Smooth muscle cell (in vitro differentiated cells): ENCODE measurements around the gene FAM167B. TPM values are rescaled to one million over a fixed set of nuclear protein-coding genes. Genes with fewer than 3 reads are reported as not detected.

Source experiments
- DNase-seq: peaks from one replicate; lab custom pipeline; 2025; ENCODE audit not compliant: unreplicated experiment; lab: John Stamatoyannopoulos, UW
- H2AFZ ChIP-seq: fragments of 200-600 bp; sonication (generic); 2 replicates; pipeline ENCODE4 v1.6.0; 2016; ENCODE audit warnings: antibody characterized with exemption, low read depth, mild to moderate bottlenecking
- H3F3A ChIP-seq: fragments of 200-600 bp; sonication (generic); 2 replicates; pipeline ENCODE4 v1.6.0; 2017; ENCODE audit warnings: antibody characterized with exemption, low read depth
- H3K27ac ChIP-seq: fragments of 200-600 bp; sonication (generic); 2 replicates; pipeline ENCODE4 v1.5.1; 2016; ENCODE audit warnings: low read depth, mild to moderate bottlenecking
- H3K27me3 ChIP-seq: fragments of 200-600 bp; sonication (generic); 2 replicates; pipeline ENCODE4 v1.6.1; 2016; ENCODE audit warnings: low read depth, mild to moderate bottlenecking
- H3K36me3 ChIP-seq: fragments of 200-600 bp; sonication (generic); 2 replicates; pipeline ENCODE4 v1.5.1; 2016; ENCODE audit warnings: low read depth
- H3K4me1 ChIP-seq: fragments of 200-600 bp; sonication (generic); 2 replicates; pipeline ENCODE4 v1.5.1; 2016; ENCODE audit warnings: low read depth
- H3K4me2 ChIP-seq: fragments of 200-600 bp; sonication (generic); 2 replicates; pipeline ENCODE4 v1.6.0; 2016; ENCODE audit warnings: mild to moderate bottlenecking
- H3K4me3 ChIP-seq: fragments of 200-600 bp; sonication (generic); 2 replicates; pipeline ENCODE4 v1.5.1; 2016; ENCODE audit warnings: mild to moderate bottlenecking
- H3K79me2 ChIP-seq: fragments of 200-600 bp; sonication (generic); 2 replicates; pipeline ENCODE4 v1.6.0; 2016; ENCODE audit warnings: low read depth, mild to moderate bottlenecking
- H3K9ac ChIP-seq: fragments of 200-600 bp; sonication (generic); 2 replicates; pipeline ENCODE4 v1.6.0; 2016; ENCODE audit warnings: low read depth
- H3K9me3 ChIP-seq: fragments of 200-600 bp; sonication (generic); replicated peaks from 2 replicates; pipeline ENCODE4 v1.5.1; 2016; ENCODE audit warnings: low read depth
- H4K20me1 ChIP-seq: fragments of 200-600 bp; sonication (generic); 2 replicates; pipeline ENCODE4 v1.6.0; 2016; ENCODE audit warnings: low read depth
- WGBS: methylation state at CpG from one replicate; pipeline ENCODE4 v1.1.7; 2016; ENCODE audit warnings: low lambda C conversion rate; 5-methylcytosine and 5-hydroxymethylcytosine counted together
- polyA plus RNA-seq: library from polyadenylated mRNA; unstranded; fragments of >200 nt; fragmentation: Nextera tagmentation; extraction: Ambion mirVana; gene quantifications from 2 replicates; pipeline ENCODE4 v1.2.1, GENCODE V29; 2016
- total RNA-seq: library from RNA; depleted of rRNA; stranded (reverse); fragments of >200 nt; gene quantifications from 2 replicates; pipeline ENCODE4 v1.2.3, GENCODE V29; 2014
- TF ChIP-seq, protein P1 (sequence below): fragments of 200-600 bp; sonication (generic); IDR thresholded peaks from 2 replicates; pipeline ENCODE4 v1.5.1; 2017; ENCODE audit warnings: borderline replicate concordance, mild to moderate bottlenecking, antibody characterized with exemption; ENCODE audit not compliant: insufficient read depth, poor library complexity, severe bottlenecking

The FAM167B gene
- total and polyA plus RNA-seq, 2 experiments from 2014 or later: not detected

DNA sequence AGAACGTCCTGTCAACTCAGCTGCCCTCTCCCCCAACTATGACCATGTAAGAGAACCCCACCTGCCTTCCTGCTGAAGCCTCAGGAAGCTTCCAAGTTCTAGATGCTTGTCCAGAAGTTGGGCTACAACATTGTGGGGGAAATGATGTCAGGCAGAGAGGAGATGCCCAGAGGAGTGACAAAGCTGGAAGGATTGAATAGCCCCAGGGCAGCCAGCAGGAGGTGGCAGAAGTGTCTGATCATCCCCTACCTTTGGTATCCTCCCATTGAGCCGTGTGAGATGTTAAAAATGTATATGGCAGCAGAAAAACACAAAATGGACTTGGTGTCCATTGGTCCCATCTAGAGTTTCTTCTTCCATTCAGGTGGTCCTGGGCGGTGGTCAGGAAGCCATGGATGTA lies 18.3 kb upstream of the FAM167B start:
- H4K20me1 ChIP-seq: no peaks in the 10 kb centered on the region
- no peak overlapping the region for H3K27ac ChIP-seq
- H3K4me3 ChIP-seq: no peak overlapping the region
- peaks cover 7% of the 10 kb centered on the region for H3K36me3 ChIP-seq
- no peak overlapping the region for H3K9ac ChIP-seq
- TF ChIP-seq, protein P1, sequence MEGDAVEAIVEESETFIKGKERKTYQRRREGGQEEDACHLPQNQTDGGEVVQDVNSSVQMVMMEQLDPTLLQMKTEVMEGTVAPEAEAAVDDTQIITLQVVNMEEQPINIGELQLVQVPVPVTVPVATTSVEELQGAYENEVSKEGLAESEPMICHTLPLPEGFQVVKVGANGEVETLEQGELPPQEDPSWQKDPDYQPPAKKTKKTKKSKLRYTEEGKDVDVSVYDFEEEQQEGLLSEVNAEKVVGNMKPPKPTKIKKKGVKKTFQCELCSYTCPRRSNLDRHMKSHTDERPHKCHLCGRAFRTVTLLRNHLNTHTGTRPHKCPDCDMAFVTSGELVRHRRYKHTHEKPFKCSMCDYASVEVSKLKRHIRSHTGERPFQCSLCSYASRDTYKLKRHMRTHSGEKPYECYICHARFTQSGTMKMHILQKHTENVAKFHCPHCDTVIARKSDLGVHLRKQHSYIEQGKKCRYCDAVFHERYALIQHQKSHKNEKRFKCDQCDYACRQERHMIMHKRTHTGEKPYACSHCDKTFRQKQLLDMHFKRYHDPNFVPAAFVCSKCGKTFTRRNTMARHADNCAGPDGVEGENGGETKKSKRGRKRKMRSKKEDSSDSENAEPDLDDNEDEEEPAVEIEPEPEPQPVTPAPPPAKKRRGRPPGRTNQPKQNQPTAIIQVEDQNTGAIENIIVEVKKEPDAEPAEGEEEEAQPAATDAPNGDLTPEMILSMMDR: no peak
- no peaks in the 10 kb centered on the region for H3F3A ChIP-seq
- peaks cover 3% of the 10 kb centered on the region for H3K79me2 ChIP-seq
- H3K9me3 ChIP-seq: no peaks in the 10 kb centered on the region
- no peaks in the 10 kb centered on the region for H3K27me3 ChIP-seq
- DNase-seq: no peak
- H2AFZ ChIP-seq: no peak overlapping the region
- H3K4me1 ChIP-seq: no peaks in the 10 kb centered on the region
- 95% methylated on average over 3 of the region's 3 CpGs for WGBS
- no peak overlapping the region for H3K4me2 ChIP-seq

DNA sequence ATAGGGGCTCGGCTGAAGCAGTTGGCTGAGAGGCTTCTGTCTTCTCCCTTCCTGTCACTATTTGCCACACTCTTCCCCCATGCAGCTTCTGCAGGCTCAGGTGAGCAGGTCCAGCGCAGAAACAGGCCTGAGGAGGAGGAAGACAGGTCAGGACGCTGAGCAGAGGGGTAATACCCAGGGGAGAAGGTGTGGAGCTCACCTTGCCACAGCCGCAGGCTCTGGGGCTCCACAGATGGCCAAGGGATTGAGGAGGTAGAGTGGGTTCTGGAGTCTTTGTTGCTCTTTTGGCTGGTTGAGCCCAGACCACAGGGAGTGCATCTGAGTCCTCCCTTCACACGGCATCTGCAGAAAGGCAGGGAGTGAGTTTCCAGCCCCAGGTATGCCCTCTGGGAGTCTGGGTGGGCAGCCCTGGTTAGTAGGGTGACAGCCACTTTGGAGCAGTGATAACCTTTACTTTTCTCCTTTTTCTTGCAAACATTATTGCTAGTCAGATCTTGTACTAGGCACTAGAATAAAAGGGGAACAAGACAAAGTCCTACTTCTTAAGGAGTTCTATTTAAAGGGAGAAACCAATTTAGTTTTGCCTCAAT lies 15.1 kb upstream of the FAM167B start:
- Histone ChIP-seq H3K36me3 (peaks cover 7% of the 10 kb centered on the region), H4K20me1 (no peaks in the 10 kb centered on the region), H2AFZ (no peak overlapping the region), H3F3A (peaks cover 13% of the 10 kb centered on the region), H3K9me3 (no peaks in the 10 kb centered on the region), H3K79me2 (no peaks in the 10 kb centered on the region), H3K4me2 (no peak overlapping the region), H3K27me3 (no peaks in the 10 kb centered on the region), H3K4me1 (no peaks in the 10 kb centered on the region), H3K27ac (no peak overlapping the region), H3K9ac (no peak overlapping the region), H3K4me3 (no peak overlapping the region)
- TF ChIP-seq, protein P1: no peak
- 97% methylated on average over 5 of the region's 5 CpGs for WGBS
- DNase-seq: no peak

DNA sequence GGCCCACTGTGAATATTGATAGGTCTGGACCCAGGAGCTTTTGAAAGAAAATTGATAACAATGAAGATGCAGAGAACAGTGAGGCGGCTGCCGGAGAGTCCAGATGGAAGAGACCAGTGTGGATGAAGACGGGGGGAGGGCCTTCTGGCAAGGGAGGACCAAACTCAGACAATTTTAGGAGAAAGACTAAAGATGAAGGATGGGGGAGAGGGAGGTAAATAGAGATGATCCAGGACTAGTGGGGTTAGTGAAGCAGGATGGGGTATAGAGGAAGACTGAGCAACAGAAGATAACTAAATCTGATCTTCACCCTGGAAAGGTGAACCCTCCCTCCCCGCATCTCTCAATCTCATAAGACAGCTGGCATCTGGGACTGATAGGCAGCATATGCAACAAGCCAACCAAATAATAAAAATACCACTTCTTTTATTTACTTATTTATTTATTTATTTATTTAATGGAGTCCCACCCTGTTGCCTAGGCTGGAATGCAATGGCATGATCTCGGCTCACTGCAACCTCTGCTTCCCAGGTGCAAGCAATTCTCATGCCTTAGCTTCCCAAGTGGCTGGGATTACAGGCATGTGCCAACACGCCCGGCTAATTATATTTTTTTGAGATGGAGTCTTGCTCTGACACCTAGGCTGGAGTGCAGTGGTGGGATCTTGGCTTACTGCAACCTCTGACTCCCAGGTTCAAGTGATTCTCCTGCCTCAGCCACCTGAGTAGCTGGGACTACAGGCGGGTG lies 14.3 kb upstream of the FAM167B start:
- H3K36me3 ChIP-seq: peaks cover 7% of the 10 kb centered on the region
- no peaks in the 10 kb centered on the region for H3K79me2 ChIP-seq
- H3F3A ChIP-seq: peaks cover 15% of the 10 kb centered on the region
- no peaks in the 10 kb centered on the region for H3K9me3 ChIP-seq
- H3K4me1 ChIP-seq: no peaks in the 10 kb centered on the region
- DNase-seq: no peak
- H3K9ac ChIP-seq: no peak overlapping the region
- no peak overlapping the region for H3K27ac ChIP-seq
- H2AFZ ChIP-seq: no peak overlapping the region
- WGBS: 94% methylated on average over 8 of the region's 8 CpGs
- no peaks in the 10 kb centered on the region for H3K27me3 ChIP-seq
- H4K20me1 ChIP-seq: no peaks in the 10 kb centered on the region
- H3K4me2 ChIP-seq: no peak overlapping the region
- H3K4me3 ChIP-seq: no peak overlapping the region
- TF ChIP-seq, protein P1: no peak

DNA sequence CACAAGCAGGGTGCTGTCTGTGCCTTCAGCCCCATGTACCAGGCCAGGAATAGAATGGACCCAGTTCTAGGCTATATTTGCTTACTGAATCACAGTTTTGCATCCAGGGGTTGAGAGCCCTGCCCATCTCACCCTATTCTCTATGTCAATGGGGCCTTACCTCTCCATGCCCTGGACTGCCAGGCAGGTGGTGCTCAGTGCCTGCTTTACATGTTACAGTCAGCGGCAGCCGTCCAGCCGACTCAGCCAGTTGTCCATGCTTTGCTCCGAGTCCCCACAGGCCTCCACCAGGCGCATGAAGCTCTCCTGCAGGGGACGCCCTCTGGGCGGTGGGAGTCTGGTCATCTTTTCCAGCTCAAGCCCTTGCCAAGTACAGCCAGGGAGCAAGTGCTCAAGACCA lies 12.2 kb upstream of the FAM167B start:
- DNase-seq: no peak
- Histone ChIP-seq H2AFZ (no peak overlapping the region), H3K4me1 (peaks cover 7% of the 10 kb centered on the region), H3K36me3 (no peaks in the 10 kb centered on the region), H4K20me1 (no peaks in the 10 kb centered on the region), H3K79me2 (no peaks in the 10 kb centered on the region), H3K27me3 (no peaks in the 10 kb centered on the region), H3K4me3 (no peak overlapping the region), H3K9ac (no peak overlapping the region), H3K27ac (peak overlapping the region; percentile 99), H3K9me3 (no peaks in the 10 kb centered on the region), H3F3A (peaks cover 21% of the 10 kb centered on the region), H3K4me2 (no peak overlapping the region)
- TF ChIP-seq, protein P1: no peak
- 92% methylated on average over 7 of the region's 7 CpGs for WGBS
